GM10266 (cell line): ENCODE measurements around the gene MRAS.
"Not testable (repeated sequence)": the region's sequence is repeated elsewhere in the genome, so short reads cannot be mapped to it uniquely, and the experiment has no call there.

Source experiments
- DNase-seq: peaks from one replicate; pipeline ENCODE4 v3.0.0; 2012; ENCODE audit errors: extremely low spot score
- TF ChIP-seq, protein P1 (sequence below): IDR thresholded peaks from 2 replicates; pipeline ENCODE4 v1.5.1; 2012; ENCODE audit warnings: mild to moderate bottlenecking, low read depth; ENCODE audit not compliant: control insufficient read depth, insufficient read depth; ENCODE audit errors: missing control alignments

The MRAS gene

DNA sequence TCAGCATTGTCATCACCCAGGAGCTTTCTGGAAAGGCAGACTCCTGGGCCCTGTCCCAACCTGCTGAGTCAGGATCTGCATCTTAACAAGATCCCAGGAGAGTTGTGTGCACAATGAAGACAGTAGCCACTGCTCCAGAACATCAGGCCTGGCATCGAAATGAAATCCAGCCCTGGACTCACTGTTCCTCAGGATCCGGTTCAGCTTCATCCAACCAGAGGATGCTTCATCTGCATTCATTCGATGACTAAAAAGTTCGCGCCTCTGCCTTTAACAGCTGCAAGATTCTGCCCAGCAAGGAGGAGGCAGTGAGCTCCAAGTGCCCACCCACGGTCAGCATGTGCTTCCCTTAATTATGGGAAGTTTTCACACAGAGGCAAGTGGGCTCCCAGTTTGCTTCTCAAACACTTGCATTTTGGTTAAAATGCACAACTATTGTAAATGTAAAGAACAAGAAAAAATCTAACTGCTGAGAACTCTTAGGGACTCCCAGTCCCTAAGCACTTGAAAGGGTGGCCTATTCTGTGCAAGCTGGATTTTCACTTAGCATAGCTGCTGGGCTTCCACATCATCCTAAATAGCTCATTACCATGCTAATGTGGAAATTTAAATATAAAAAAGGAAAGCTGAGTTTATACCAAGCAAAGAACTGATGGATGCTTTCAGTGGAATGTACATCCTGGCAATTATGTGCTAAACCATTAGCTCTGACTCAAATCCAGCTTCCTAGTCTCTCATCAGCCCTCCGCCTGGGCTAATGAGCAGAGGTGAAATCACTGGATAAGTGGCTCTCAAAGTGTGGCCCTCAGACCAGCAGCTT, 60.6 kb downstream of the MRAS start:
- DNase-seq, result no peak
- TF ChIP-seq, protein P1, sequence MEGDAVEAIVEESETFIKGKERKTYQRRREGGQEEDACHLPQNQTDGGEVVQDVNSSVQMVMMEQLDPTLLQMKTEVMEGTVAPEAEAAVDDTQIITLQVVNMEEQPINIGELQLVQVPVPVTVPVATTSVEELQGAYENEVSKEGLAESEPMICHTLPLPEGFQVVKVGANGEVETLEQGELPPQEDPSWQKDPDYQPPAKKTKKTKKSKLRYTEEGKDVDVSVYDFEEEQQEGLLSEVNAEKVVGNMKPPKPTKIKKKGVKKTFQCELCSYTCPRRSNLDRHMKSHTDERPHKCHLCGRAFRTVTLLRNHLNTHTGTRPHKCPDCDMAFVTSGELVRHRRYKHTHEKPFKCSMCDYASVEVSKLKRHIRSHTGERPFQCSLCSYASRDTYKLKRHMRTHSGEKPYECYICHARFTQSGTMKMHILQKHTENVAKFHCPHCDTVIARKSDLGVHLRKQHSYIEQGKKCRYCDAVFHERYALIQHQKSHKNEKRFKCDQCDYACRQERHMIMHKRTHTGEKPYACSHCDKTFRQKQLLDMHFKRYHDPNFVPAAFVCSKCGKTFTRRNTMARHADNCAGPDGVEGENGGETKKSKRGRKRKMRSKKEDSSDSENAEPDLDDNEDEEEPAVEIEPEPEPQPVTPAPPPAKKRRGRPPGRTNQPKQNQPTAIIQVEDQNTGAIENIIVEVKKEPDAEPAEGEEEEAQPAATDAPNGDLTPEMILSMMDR, result no peak

DNA sequence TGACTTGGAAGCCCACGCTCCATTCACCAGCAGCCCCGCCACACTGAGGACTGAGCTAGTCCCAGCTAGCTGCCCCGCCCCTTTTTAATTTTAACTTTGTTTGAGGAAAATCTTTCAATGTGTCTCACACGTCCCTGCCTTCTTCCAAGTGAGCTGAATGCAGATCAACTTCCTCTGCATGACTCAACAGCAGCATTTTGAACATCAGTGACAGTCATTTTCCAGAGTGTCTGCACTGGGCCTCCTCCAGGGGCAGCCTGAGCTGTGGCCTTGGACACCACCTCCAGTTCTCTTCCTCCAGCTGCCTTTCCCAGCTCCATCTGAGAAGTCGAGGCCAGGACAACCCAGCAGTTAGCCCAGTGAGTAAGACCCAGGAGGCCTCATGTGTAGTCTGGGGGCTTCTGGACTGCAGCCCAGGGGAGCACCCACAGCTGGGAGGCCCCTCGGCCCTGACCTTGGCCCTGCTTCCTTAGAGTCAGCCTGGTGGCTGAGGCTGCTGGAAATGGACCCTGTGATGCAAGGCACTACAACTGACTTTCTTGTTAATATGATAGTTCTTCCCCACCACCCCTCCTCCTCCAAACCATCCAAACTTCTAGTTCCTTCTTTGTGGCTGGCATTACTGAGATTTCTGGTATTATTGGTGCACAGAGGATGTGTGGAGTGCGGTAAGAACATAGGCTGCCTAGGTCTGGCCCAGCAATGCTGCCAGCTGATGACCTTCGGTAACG, 64.6 kb downstream of the MRAS start:
- TF ChIP-seq, protein P1, result no peak
- DNase-seq, result no peak

- not testable (repeated sequence) for DNase-seq
Measured at GRCh38 chr3:138416236-138416635, 67.9 kb downstream of the MRAS start.

- TF ChIP-seq, protein P1, result peak; percentile 83
- peak; percentile 69 for DNase-seq
Measured at GRCh38 chr3:138417559-138417982, 69.2 kb downstream of the MRAS start.

DNA sequence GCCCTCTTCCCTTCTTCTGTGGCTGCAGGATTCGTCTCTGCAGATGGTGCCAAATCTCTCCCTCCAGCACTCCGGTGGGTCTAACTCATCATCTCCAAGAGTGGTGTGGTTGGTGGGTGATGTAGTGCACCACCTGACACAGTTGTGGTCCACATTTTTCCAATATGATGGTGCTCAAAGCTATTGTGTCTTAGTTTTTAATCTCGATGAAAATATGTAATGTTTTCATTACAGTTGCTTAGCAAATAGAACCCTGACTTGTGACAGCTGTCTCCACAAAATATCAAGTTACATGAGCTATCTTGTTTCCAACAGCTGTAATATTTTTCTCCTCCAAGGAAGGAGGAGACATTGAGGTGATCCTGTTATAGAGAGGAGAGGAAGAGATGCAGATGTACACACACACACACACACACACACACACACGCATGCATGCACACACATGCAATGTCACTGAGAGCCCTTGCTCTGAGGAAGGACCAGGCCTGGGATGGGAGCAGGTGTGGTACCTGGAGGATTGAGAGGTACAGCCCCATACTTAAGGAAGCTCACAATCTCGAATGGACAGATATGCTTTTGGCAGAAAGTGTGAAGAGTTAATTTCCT, 70.3 kb downstream of the MRAS start:
- TF ChIP-seq, protein P1, result no peak
- DNase-seq, result no peak

- TF ChIP-seq, protein P1, result no peak
- no peak for DNase-seq
Measured at GRCh38 chr3:138423316-138423715, 74.9 kb downstream of the MRAS start.

DNA sequence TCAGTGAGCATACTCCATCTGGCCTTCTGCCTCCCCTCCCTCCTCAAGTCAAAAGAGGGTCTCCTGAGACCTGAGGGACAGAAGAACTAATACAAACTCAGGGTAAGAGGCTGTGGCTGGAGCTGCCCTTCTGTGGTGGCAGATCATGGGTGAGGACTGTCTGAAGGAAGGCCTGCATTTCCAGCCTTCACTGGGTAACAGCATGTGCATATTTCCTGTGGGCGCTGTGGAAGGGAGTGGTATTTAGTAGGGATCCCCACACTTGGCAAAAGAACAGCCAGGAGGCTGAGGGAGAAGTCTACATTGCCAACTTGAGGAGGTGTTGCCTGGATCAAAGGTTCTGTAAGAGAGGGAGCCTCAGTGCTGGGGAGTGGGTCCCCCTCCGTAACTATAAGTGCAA, 75.9 kb downstream of the MRAS start:
- DNase-seq, result no peak
- TF ChIP-seq, protein P1, result no peak
